PFSK-1 (cell line): ENCODE measurements around the gene LRRC23.

Experiments
- POLR2AphosphoS5 ChIP-seq: IDR thresholded peaks from 2 replicates; pipeline ENCODE4 v1.6.1; 2012; ENCODE audit warnings: low read depth, mild to moderate bottlenecking, control low read depth, low read length, moderate library complexity
- TAF1 ChIP-seq: IDR thresholded peaks from 2 replicates; pipeline ENCODE4 v1.6.1; 2012; ENCODE audit warnings: low read length, control low read depth, borderline replicate concordance; ENCODE audit not compliant: insufficient read depth

GRCh38 chr12:6942331-6942665 is 37.7 kb downstream of the LRRC23 start:
- TF ChIP-seq POLR2AphosphoS5: no peak
- no peak for TF ChIP-seq TAF1
